ENCODE measurements around the gene C19orf81.

Gene C19orf81

GRCh38 chr19:50659318-50660087, 10.3 kb downstream of the C19orf81 start:
- no peak for DNase-seq

GRCh38 chr19:50660088-50660366, 10.8 kb downstream of the C19orf81 start:
- no peak for DNase-seq

- no peak for DNase-seq
Measured at GRCh38 chr19:50661023-50661422, 11.8 kb downstream of the C19orf81 start.

- no peak for DNase-seq
Measured at GRCh38 chr19:50661766-50662650, 12.8 kb downstream of the C19orf81 start.

- no peak for DNase-seq
Measured at GRCh38 chr19:50662651-50663481, 13.6 kb downstream of the C19orf81 start.

GRCh38 chr19:50663482-50663790, 14.2 kb downstream of the C19orf81 start:
- no peak for DNase-seq

- DNase-seq, result no peak
Measured at GRCh38 chr19:50664204-50664603, 15.0 kb downstream of the C19orf81 start.

GRCh38 chr19:50666346-50667176, 17.3 kb downstream of the C19orf81 start:
- DNase-seq, result no peak

- no peak for DNase-seq
Measured at GRCh38 chr19:50667177-50667758, 18.0 kb downstream of the C19orf81 start.

- no peak for DNase-seq
Measured at GRCh38 chr19:50667759-50668231, 18.6 kb downstream of the C19orf81 start.

GRCh38 chr19:50668416-50668815, 19.2 kb downstream of the C19orf81 start:
- DNase-seq, result no peak

GRCh38 chr19:50668879-50669278, 19.6 kb downstream of the C19orf81 start:
- no peak for DNase-seq

- DNase-seq, result peak; percentile 61
Measured at GRCh38 chr19:50669302-50670101, 20.3 kb downstream of the C19orf81 start.

- no peak for DNase-seq
Measured at GRCh38 chr19:50670102-50670380, 20.8 kb downstream of the C19orf81 start.

GRCh38 chr19:50673118-50673517, 23.9 kb downstream of the C19orf81 start:
- no peak for DNase-seq

GRCh38 chr19:50676625-50677197, 27.5 kb downstream of the C19orf81 start:
- no peak for DNase-seq

- DNase-seq, result peak; percentile 34
Measured at GRCh38 chr19:50677636-50678035, 28.4 kb downstream of the C19orf81 start.

- no peak for DNase-seq
Measured at GRCh38 chr19:50678323-50678722, 29.1 kb downstream of the C19orf81 start.

- DNase-seq, result peak; percentile 84
Measured at GRCh38 chr19:50679177-50680125, 30.2 kb downstream of the C19orf81 start.
